Trophoblast cell (in vitro differentiated cells and primary cell): Measurements from ENCODE around the gene ACAP3.
"Not testable (repeated sequence)": the region's sequence is repeated elsewhere in the genome, so short reads cannot be mapped to it uniquely, and the experiment has no call there.

Experiments
- DNase-seq, 2 donors: peaks; one replicate each; pipeline ENCODE4 v3.0.0-alpha.2; 2016
- H2AFZ ChIP-seq: 2 replicates; pipeline ENCODE4 v1.6.1; 2013; ENCODE audit warnings: low read length, moderate library complexity, mild to moderate bottlenecking; ENCODE audit not compliant: insufficient read depth, poor library complexity
- H2AK5ac ChIP-seq: 2 replicates; pipeline ENCODE4 v1.6.1; 2013; ENCODE audit warnings: mild to moderate bottlenecking, low read length
- H2BK120ac ChIP-seq: 2 replicates; pipeline ENCODE4 v1.6.1; 2013; ENCODE audit warnings: low read length, mild to moderate bottlenecking, moderate library complexity; ENCODE audit not compliant: insufficient read depth, poor library complexity
- H2BK12ac ChIP-seq: 2 replicates; pipeline ENCODE4 v1.6.1; 2013; ENCODE audit warnings: mild to moderate bottlenecking, low read length, moderate library complexity
- H2BK5ac ChIP-seq: 2 replicates; pipeline ENCODE4 v1.6.1; 2013; ENCODE audit warnings: low read length, low read depth, moderate library complexity, mild to moderate bottlenecking; ENCODE audit not compliant: poor library complexity
- H3K14ac ChIP-seq: 2 replicates; pipeline ENCODE4 v1.6.1; 2013; ENCODE audit warnings: mild to moderate bottlenecking, low read length
- H3K18ac ChIP-seq: 2 replicates; pipeline ENCODE4 v1.6.1; 2013; ENCODE audit warnings: mild to moderate bottlenecking, low read length
- H3K23ac ChIP-seq: 2 replicates; pipeline ENCODE4 v1.6.1; 2013; ENCODE audit warnings: low read length
- H3K27ac ChIP-seq: 2 replicates; pipeline ENCODE4 v1.5.1; 2013; ENCODE audit warnings: low read depth, mild to moderate bottlenecking, inconsistent platforms, low read length, moderate library complexity
- H3K27me3 ChIP-seq: 2 replicates; pipeline ENCODE4 v1.6.1; 2013; ENCODE audit warnings: inconsistent platforms, mild to moderate bottlenecking, low read length, moderate library complexity; ENCODE audit not compliant: insufficient read depth
- H3K36me3 ChIP-seq, 2 experiments: 1 replicate in 1 of 2; 2 replicates in 1 of 2; pipeline ENCODE4 v1.6.1; 2013; ENCODE audit warnings: low read length in 2 of 2, mild to moderate bottlenecking in 2 of 2, moderate library complexity in 1 of 2; ENCODE audit not compliant: insufficient read depth in 2 of 2, control insufficient read depth in 1 of 2
- H3K4ac ChIP-seq: 2 replicates; pipeline ENCODE4 v1.6.1; 2013; ENCODE audit warnings: low read depth, mild to moderate bottlenecking, low read length, moderate library complexity
- H3K4me1 ChIP-seq, 2 experiments: 1 replicate in 1 of 2; 2 replicates in 1 of 2; pipeline ENCODE4 v1.6.1; 2013; ENCODE audit warnings: low read length in 2 of 2, mild to moderate bottlenecking in 2 of 2, moderate library complexity in 1 of 2; ENCODE audit not compliant: insufficient read depth in 2 of 2, control insufficient read depth in 1 of 2
- H3K4me2 ChIP-seq: 2 replicates; pipeline ENCODE4 v1.6.1; 2013; ENCODE audit warnings: inconsistent platforms, mild to moderate bottlenecking, low read length, moderate library complexity
- H3K4me3 ChIP-seq: 2 replicates; pipeline ENCODE4 v1.5.1; 2013; ENCODE audit warnings: mild to moderate bottlenecking, low read depth, low read length, inconsistent platforms
- H3K79me1 ChIP-seq: one replicate; pipeline ENCODE4 v1.6.1; 2013; ENCODE audit warnings: low read length
- H3K79me2 ChIP-seq: 2 replicates; pipeline ENCODE4 v1.6.1; 2013; ENCODE audit warnings: low read length, mild to moderate bottlenecking; ENCODE audit not compliant: control insufficient read depth, insufficient read depth, poor library complexity
- H3K9ac ChIP-seq: 2 replicates; pipeline ENCODE4 v1.6.1; 2013; ENCODE audit warnings: mild to moderate bottlenecking, low read length
- H3K9me3 ChIP-seq: 2 replicates; pipeline ENCODE4 v1.6.1; 2013; ENCODE audit warnings: low read depth, mild to moderate bottlenecking, control low read depth, inconsistent platforms, low read length; ENCODE audit not compliant: insufficient read depth
- H4K12ac ChIP-seq: 2 replicates; pipeline ENCODE4 v1.6.1; 2013; ENCODE audit warnings: low read depth, mild to moderate bottlenecking, low read length, moderate library complexity
- H4K8ac ChIP-seq: 2 replicates; pipeline ENCODE4 v1.6.1; 2013; ENCODE audit warnings: low read depth, mild to moderate bottlenecking, low read length, moderate library complexity
- H4K91ac ChIP-seq: one replicate; pipeline ENCODE4 v1.6.1; 2013; ENCODE audit warnings: low read depth, mild to moderate bottlenecking, low read length, moderate library complexity
- WGBS: extraction: QIAGEN DNeasy Blood & Tissue Kit; methylation state at CpG from one replicate; pipeline ENCODE4 v1.1.7; 2013; ENCODE audit warnings: missing lambda C conversion rate; ENCODE audit not compliant: insufficient read length, insufficient coverage; ENCODE audit errors: extremely low coverage; 5-methylcytosine and 5-hydroxymethylcytosine counted together

Gene ACAP3

DNA sequence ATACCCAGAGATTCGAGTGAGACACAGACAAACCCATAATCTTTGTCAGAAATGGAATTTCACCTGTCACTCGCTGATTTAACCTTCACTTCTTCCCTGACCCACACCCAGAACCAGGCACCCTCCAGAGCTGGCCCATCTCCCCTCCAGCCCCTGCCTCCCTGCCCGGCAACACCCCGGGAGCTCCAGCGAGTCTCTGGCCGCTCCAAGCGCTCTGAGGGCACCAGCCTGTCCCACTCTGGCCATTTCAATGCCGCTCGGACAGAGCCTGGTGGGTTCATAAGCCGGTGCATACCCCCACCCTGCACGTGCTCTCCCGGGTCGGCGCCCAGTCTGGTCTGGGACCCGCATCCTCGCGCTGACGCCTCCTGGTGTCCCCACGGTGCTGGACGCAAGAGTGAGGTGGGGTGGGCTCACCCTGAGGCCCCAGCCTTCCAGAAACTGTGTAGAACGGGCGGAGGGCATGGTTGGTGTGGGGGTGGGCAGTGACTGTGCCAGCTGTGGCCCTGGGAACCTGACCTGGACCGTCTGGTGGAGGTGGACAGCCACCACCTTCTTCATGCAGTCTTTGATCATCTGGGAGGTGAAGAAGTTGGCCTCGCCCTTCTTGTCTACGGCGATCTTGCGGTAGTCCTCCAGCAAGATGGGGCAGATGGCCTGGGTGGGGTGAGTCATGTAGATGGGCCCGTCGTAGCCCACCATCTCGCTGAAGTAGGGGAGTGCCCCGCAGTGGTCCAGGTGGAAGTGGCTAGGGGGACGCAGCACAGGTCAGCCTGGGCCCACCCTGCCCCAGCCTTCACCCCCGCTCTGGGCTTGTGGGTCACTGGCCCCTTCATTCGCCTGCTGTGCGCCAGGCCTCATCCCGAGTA is 11.3 kb upstream of the ACAP3 start:
- H4K12ac ChIP-seq: no peak overlapping the region
- H3K4me3 ChIP-seq: no peak overlapping the region
- H3K4me2 ChIP-seq: no peak overlapping the region
- H3K23ac ChIP-seq: no peak overlapping the region
- H3K18ac ChIP-seq: no peak overlapping the region
- no peaks in the 10 kb centered on the region for H3K9me3 ChIP-seq
- no peak overlapping the region for H3K14ac ChIP-seq
- H2BK12ac ChIP-seq: no peak overlapping the region
- no peak overlapping the region for H3K27ac ChIP-seq
- H3K4me1 ChIP-seq: peaks cover 2 to 6% of the 10 kb centered on the region in 2 experiments
- H3K79me1 ChIP-seq: no peaks in the 10 kb centered on the region
- no peak overlapping the region for H3K9ac ChIP-seq
- no peak overlapping the region for H2AK5ac ChIP-seq
- H2BK120ac ChIP-seq: no peak overlapping the region
- no peaks in the 10 kb centered on the region for H3K27me3 ChIP-seq
- H4K91ac ChIP-seq: no peak overlapping the region
- H4K8ac ChIP-seq: no peak overlapping the region
- peaks cover 13% of the 10 kb centered on the region for H3K79me2 ChIP-seq
- peaks cover 50% of the 10 kb centered on the region in 2 experiments for H3K36me3 ChIP-seq
- H3K4ac ChIP-seq: no peak overlapping the region
- no peak overlapping the region for H2BK5ac ChIP-seq
- no peak overlapping the region for H2AFZ ChIP-seq
- WGBS: no CpG with 5 or more reads among the region's 36 CpGs
- DNase-seq: no peak

GRCh38 chr1:1318131-1318652 is 10.5 kb upstream of the ACAP3 start:
- no peak overlapping the region for H4K8ac ChIP-seq
- no peak overlapping the region for H3K4me2 ChIP-seq
- H2AK5ac ChIP-seq: no peak overlapping the region
- H3K4me1 ChIP-seq: peaks cover 0 to 4% of the 10 kb centered on the region in 2 experiments
- peaks cover 58 to 59% of the 10 kb centered on the region in 2 experiments for H3K36me3 ChIP-seq
- H4K91ac ChIP-seq: no peak overlapping the region
- H3K14ac ChIP-seq: no peak overlapping the region
- H3K4ac ChIP-seq: no peak overlapping the region
- H3K27ac ChIP-seq: no peak overlapping the region
- H3K4me3 ChIP-seq: no peak overlapping the region
- H2BK5ac ChIP-seq: no peak overlapping the region
- peak; percentile 62 to 74 for DNase-seq
- WGBS: no CpG with 5 or more reads among the region's 9 CpGs
- peaks cover 10% of the 10 kb centered on the region for H3K79me2 ChIP-seq
- no peaks in the 10 kb centered on the region for H3K9me3 ChIP-seq
- no peak overlapping the region for H2BK120ac ChIP-seq
- H3K27me3 ChIP-seq: no peaks in the 10 kb centered on the region
- H3K23ac ChIP-seq: no peak overlapping the region
- no peak overlapping the region for H2AFZ ChIP-seq
- H3K9ac ChIP-seq: no peak overlapping the region
- no peak overlapping the region for H2BK12ac ChIP-seq
- H3K79me1 ChIP-seq: no peaks in the 10 kb centered on the region
- H4K12ac ChIP-seq: no peak overlapping the region
- H3K18ac ChIP-seq: no peak overlapping the region

DNA sequence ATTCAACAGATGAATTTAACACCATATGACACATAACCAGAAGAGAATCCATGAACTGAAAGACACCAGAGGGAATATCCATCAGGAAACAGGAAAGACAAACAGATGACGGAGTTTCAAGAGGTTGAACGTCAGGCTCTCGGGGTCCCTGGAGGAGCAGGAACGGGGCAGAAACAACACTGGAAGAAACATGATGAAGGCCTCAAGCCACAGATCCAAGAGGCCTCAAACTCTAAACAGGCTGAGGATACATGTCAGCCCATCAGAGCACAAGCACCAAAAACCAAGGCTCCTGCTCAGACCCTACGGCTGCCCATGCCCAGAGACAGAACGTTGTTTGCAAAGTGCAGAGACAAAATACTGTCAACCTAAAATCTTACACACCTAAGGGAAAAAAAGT is 9.7 kb upstream of the ACAP3 start:
- no peak overlapping the region for H3K14ac ChIP-seq
- H3K23ac ChIP-seq: no peak overlapping the region
- no peak overlapping the region for H4K12ac ChIP-seq
- DNase-seq: no peak
- no peak overlapping the region for H2AK5ac ChIP-seq
- peaks cover 0 to 4% of the 10 kb centered on the region in 2 experiments for H3K4me1 ChIP-seq
- no peak overlapping the region for H3K4ac ChIP-seq
- peaks cover 62 to 64% of the 10 kb centered on the region in 2 experiments for H3K36me3 ChIP-seq
- no peak overlapping the region for H2BK5ac ChIP-seq
- no peak overlapping the region for H2AFZ ChIP-seq
- no peaks in the 10 kb centered on the region for H3K27me3 ChIP-seq
- no peak overlapping the region for H3K27ac ChIP-seq
- no peak overlapping the region for H3K4me2 ChIP-seq
- H2BK120ac ChIP-seq: no peak overlapping the region
- H3K79me1 ChIP-seq: no peaks in the 10 kb centered on the region
- H4K91ac ChIP-seq: no peak overlapping the region
- WGBS: no CpG with 5 or more reads among the region's 6 CpGs
- H3K79me2 ChIP-seq: peaks cover 4% of the 10 kb centered on the region
- no peak overlapping the region for H3K18ac ChIP-seq
- H3K9me3 ChIP-seq: no peaks in the 10 kb centered on the region
- no peak overlapping the region for H3K4me3 ChIP-seq
- no peak overlapping the region for H4K8ac ChIP-seq
- no peak overlapping the region for H2BK12ac ChIP-seq
- no peak overlapping the region for H3K9ac ChIP-seq

- H4K8ac ChIP-seq, DNase-seq, H3K4me1 ChIP-seq, H3K27me3 ChIP-seq, H3K18ac ChIP-seq, H3K27ac ChIP-seq, H2AFZ ChIP-seq, H3K4me2 ChIP-seq, H3K79me1 ChIP-seq, H2AK5ac ChIP-seq, H3K23ac ChIP-seq, H3K4me3 ChIP-seq, H4K91ac ChIP-seq, H4K12ac ChIP-seq, H2BK120ac ChIP-seq, H2BK12ac ChIP-seq, H2BK5ac ChIP-seq, H3K14ac ChIP-seq, H3K9me3 ChIP-seq, H3K4ac ChIP-seq, H3K9ac ChIP-seq, H3K79me2 ChIP-seq: not testable (repeated sequence)
- H3K36me3 ChIP-seq: peaks cover 71 to 72% of the 10 kb centered on the region in 2 experiments
- WGBS: no CpG with 5 or more reads among the region's 8 CpGs
These were observed 8.5 kb upstream of the ACAP3 start for GRCh38 chr1:1316199-1316598.
